ENCODE measurements around the gene WBP2.
"Not testable (repeated sequence)": the region's sequence is repeated elsewhere in the genome, so short reads cannot be mapped to it uniquely, and the experiment has no call there.

Gene WBP2

GRCh38 chr17:75889454-75889853, 34.3 kb upstream of the WBP2 start:
- no peak for DNase-seq (ENCODE audit: low read depth, low spot score)

- DNase-seq (ENCODE audit: low read depth, low spot score) = no peak
These were observed 33.3 kb upstream of the WBP2 start for GRCh38 chr17:75888484-75888883.

GRCh38 chr17:75885860-75886259, 30.7 kb upstream of the WBP2 start:
- DNase-seq (ENCODE audit: low read depth, low spot score) = not testable (repeated sequence)

DNA sequence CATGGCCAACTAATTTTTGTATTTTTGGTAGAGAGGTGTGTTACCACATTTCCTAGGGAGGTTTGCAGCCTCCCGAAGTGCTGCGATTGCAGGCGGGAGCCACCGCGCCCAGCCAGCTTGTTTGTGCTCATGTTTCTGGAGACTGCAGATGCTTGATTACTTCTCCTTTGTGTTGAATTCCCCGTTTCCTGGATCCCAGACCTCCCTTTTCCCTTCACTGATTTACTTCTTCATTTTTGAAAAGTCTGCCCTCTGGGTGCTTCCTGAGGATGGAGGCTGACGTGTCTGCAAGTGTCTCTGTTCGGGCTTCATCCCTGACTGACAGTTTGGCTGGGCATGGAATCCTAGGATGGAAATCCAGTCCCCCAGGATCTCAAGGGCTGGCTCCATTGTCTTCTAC, 30.3 kb upstream of the WBP2 start:
- DNase-seq (ENCODE audit: low read depth, low spot score) = no peak

DNA sequence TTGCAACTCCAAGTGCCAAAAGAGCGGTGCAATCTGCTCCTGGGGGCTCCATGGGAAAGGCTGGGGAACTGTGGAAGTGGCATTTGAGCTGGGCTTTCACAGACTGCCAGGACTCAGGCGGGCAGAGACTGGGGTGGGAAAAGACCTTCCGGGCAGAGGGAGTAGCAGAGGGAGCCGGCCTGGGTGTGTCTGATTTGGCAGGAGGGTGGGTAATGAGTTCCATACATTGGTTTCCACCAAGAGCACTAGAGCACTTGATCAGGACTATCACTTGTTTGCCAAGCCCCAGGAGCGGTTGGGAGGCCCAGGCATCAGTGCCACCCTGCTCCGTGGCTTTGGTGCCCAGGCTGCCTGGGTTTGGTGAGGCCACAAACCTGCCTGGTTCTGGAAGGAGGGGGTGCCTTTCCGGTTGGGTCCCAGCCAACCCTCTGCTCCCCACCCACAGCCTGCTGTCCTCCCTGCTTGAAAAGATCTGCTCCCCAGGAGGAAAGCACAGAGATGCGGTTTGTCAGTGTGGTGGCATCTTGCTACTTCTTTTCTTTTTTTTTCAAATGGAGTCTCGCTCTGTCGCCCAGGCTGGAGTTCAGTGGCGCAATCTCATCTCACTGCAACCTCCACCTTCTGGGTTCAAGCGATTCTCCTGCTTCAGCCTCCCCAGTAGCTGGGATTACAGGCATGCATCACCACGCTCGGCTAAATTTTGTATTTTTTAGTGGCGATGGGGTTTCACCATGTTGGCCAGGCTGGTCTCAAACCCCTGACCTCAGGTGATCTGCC, 26.7 kb upstream of the WBP2 start:
- DNase-seq (ENCODE audit: low read depth, low spot score) = no peak

DNA sequence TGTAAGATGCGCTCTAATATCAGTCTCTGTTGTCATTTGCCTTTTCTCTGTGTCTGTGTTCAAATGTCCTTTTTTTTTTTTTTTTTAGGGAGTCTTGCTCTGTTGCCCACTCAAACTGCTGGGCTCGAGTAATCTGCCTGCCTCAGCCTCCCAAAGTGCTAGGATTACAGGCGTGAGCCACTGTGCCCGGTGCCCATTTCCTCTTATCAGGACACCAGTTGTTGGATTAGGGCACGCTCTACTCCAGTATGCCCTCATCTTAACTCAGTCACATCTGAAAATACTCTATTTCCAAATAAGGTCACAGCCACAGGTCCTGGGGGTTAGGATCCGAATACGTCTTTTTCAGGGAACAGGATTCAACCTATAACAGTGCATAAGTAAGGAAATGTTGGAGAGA, 25.1 kb upstream of the WBP2 start:
- DNase-seq (ENCODE audit: low read depth, low spot score) = no peak

DNA sequence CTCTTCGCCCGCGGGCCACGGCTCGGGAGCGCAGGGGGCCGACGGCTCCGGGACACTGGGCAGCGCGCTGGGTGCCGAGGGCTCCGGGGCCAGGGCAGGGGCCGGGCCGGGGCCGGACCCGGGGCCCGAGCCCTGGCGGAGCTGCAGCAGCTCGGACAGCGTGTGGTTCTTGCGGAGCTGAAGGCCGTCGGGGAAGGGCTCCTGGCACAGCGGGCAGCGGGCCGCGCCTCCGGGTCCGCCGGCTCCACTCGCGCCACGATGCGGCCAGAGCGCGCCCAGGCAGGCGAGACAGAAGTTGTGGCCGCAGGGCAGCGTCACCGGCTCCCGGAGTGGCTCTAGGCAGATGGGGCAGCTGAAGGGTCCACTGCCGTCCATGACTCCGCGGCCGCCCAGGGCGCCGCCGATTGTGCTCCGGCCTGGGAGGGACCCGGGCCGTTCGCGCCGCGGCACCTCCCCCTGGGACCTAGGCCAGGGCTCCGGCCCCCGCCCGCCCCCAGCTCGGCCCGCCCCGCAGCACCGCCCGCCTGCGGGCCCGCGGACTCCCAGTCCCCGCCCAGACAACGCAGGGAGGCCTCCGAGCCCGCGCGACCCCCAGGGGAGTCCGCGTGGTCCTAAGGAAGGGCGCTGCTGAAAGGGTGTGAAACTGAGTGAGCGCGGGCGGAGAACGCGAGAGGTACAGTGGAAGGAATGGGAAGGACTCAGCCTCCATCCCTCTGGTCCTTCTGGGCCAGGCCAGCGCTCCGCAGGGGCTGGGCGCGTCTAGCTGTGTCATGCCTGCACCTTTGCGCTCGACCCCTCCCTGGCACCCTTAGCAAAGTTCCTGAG, 23.3 kb upstream of the WBP2 start, which contains the start of gene TRIM47:
Gene TRIM47 (minus strand): TSS at position 408 of the 825 bp plus-strand sequence. CDS start 33 bp downstream, at position 375.
- DNase-seq (ENCODE audit: low read depth, low spot score) = no peak

DNA sequence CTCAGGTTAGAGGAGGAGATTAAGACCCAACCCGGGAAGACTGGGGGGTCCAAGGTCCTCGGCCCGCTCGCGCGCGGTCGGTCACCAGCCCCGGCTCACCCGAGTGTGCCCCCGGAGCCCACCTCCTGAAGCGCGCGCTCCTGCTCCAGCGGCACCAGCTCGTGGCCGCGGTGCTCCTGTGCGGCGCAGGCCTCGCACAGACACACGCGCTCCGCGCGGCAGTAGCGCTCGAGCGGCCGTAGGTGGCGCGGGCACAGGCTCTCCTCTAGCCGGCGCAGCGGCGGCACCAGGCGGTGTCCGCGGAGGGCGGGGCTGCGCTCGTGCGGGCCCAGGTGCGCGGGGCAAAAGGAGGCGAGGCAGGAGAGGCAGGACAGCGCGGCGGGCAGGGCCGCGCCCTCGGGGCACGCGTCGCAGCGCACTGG, 22.6 kb upstream of the WBP2 start:
- DNase-seq (ENCODE audit: low read depth, low spot score) = no peak

DNA sequence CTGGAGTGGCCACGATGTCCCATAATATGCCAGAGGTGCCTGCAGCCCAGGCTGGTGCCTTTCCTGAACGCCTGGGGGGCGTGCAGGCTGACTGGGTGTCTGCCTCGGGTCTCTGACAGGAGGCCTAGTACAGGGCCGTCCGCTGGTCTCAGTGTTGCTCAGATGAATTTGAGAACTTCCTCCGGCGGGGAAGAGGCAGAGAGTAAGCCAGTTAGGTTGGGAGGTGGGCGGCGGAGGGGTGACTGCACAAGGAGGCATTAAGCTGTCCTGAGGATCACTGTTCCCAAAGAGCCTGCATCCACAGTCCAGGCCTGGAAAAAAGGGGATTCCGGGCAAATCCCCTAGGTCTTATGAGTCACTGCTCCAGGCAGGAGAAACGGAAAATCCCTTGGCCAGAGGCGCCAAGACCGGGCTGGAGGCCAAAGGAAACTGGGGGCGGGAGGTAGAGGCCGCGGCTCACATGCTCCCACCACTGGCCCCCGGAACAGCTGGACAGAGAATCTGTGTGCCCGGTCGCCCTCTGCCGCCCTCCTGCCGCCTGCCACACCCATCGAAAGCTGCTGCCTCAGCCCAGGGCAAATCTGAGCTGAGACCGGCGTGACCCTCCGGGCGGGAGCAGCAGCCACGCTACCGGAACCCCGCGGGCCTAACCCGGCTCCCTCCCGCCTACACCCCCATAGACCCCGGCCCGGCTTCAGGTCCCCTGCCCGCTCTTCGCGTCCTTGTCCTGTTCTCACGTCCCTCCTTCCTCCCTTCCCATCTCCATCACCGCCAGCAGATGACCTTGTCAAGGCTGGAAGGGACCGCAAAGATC, 22.0 kb upstream of the WBP2 start:
- DNase-seq (ENCODE audit: low read depth, low spot score) = peak; percentile 70

GRCh38 chr17:75876190-75876937, 21.2 kb upstream of the WBP2 start:
- DNase-seq (ENCODE audit: low read depth, low spot score) = no peak

DNA sequence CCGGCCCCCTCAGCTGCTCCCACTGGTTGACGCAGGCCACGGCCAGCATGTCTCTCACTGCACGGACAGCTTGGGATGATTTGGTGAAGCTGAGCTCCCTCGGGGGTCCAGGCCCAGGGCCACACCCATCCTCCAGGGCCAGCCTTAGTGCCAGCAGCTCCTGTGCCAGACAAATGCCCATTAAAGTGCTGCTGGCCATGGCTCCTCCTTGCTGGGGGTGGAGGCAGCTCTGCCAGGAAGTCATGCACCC, 20.7 kb upstream of the WBP2 start:
- DNase-seq (ENCODE audit: low read depth, low spot score) = no peak

- DNase-seq (ENCODE audit: low read depth, low spot score) = no peak
These were observed 20.2 kb upstream of the WBP2 start for GRCh38 chr17:75875182-75875939.

GRCh38 chr17:75874323-75875181, 19.4 kb upstream of the WBP2 start:
- no peak for DNase-seq (ENCODE audit: low read depth, low spot score)

DNA sequence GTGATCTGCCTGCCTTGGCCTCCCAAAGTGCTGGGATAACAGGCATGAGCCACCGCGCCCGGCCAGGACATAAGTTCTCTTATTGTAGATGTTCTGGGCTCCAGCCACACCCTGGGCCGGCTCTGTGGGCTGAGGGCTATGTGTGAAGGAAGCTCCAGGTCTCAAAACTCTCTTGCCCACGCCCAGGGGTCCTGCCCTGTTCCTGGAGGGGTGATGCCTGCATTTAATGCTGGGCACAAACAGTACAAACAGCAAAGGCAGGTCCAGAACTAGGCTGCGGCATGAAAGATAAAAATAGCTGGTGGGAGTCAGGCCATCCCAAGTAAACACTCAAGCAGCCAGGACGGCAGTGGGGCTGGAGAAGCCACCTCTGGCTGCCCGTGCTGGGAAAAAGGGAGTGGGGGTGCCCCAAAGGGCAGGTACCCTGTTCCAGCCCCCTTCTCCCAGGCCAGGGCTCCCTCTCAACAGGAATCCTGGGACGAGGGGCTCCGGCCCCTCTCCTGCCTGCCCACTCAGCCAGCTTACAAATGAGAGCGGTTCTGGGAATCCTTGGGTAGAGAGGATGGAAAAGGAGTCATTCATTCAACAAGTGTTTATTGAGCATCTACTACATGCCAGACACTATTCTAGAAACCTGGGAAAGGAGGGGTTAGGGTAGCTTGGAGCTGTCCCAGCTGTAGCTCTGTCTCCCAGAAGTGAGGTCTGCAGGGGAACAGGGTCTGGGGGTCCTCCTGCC, 18.6 kb upstream of the WBP2 start:
- DNase-seq (ENCODE audit: low read depth, low spot score) = no peak

GRCh38 chr17:75872434-75873351, 17.6 kb upstream of the WBP2 start:
- no peak for DNase-seq (ENCODE audit: low read depth, low spot score)

DNA sequence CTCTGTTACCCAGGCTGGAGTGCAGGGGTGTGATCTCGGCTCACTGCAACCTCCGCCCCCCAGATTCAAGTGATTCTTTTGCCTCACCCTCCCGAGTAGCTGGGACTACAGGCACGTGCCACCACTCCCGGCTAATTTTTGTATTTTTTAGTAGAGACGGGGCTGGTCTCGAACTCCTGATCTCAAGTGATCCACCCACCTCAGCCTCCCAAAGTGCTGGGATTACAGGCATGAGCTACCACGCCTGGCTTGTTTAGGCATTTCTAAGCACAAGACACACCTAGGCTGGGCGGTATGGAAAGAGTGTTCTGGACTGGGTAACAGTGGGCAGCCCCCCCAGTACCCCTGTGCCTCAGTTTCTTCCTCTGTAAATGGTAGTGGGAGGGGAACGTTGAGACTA, 15.1 kb upstream of the WBP2 start:
- not testable (repeated sequence) for DNase-seq (ENCODE audit: low read depth, low spot score)

DNA sequence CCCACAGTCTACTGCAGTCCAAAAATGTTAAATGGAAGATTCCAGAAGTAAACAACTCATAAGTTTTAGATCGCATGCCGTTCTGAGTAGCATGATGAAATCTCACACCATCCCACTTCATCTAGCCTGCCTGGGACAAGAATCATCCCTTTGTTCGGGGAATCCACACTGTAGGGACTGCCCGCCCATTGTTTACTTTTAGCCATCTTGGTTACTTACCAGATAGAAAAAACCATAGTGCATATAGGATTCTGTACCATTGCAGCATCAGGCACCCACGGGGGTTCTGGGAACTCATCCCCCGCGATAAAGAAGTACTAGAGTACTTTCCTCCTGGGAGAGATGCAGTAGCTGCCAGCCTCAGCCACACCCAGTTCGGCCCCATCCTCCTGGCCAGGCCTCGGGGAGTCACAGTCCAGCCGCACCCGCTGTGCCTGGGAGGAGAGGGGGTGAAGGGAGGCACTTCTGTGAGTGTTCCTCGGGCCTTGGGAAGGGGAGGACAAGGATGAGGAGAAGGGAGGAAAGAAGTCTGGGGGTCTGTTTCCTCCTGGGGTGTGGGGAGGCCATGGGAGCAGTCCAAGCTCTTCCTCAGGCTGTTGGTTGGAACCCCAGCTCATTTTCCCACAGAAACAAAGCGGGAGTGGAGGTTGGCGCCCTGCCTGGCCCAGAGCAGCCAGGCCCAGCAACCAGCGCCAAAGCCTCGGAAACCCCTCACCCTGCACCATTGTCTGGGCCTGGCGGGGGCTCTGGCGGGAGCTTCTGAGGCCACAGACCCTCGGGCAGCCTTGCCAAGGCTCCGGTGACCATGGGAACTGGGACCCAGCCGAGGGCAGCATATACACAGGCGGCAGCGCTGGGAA, 14.4 kb upstream of the WBP2 start:
- no peak for DNase-seq (ENCODE audit: low read depth, low spot score)
